CD4-positive, alpha-beta T cell treated with Interleukin-15 for 1 hour (primary cell): ENCODE data around the gene GREB1L.
"Not testable (repeated sequence)": the region's sequence is repeated elsewhere in the genome, so short reads cannot be mapped to it uniquely, and the experiment has no call there.

Source experiments
- DNase-seq: peaks from one replicate; pipeline ENCODE4 v3.0.0-alpha.2; 2020

The GREB1L gene

DNA sequence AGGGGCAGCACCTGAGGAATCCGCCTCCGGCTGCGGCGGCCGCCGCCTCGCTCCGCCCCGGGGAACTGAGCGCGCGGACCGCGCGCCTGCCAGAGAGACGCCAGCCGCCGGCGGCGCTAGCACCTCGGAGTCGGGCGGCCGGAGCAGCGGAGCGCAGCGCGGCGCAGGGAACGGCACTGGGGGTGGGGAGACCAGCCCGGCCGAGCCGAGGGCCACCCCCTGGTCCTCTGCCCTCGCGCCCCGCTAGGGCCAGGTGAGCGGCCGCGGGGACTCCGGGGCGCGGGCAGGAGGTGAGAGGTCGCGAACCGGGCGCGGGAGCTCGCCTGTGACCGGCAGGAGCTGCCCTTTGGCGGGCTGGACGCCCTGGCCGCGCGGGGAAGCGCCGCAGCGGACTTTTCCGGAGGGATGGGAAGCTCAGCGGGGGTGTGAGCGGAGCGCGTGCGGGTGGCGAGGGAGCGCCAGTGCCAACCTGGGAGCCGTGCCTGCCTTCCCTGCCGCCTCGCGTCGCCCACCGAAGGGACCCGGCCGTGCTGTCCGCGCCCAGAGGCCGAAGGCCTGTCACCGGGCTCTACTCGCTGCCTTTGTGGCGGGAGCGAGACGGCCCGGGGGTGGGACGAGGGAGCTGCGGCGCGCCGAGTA lies at the start of gene GREB1L:
TSS of gene GREB1L (plus strand) at position 92 of the 639 bp plus-strand sequence. CDS start 141,287 bp downstream, outside the sequence.
- no peak for DNase-seq

GRCh38 chr18:21192308-21192624 lies 49.8 kb upstream of the GREB1L start:
- DNase-seq, result no peak

GRCh38 chr18:21194871-21195771 lies 46.9 kb upstream of the GREB1L start:
- no peak for DNase-seq

- DNase-seq, result no peak
These were observed 45.6 kb upstream of the GREB1L start for GRCh38 chr18:21196426-21196825.

- no peak for DNase-seq
These were observed 38.9 kb upstream of the GREB1L start for GRCh38 chr18:21203126-21203525.

DNA sequence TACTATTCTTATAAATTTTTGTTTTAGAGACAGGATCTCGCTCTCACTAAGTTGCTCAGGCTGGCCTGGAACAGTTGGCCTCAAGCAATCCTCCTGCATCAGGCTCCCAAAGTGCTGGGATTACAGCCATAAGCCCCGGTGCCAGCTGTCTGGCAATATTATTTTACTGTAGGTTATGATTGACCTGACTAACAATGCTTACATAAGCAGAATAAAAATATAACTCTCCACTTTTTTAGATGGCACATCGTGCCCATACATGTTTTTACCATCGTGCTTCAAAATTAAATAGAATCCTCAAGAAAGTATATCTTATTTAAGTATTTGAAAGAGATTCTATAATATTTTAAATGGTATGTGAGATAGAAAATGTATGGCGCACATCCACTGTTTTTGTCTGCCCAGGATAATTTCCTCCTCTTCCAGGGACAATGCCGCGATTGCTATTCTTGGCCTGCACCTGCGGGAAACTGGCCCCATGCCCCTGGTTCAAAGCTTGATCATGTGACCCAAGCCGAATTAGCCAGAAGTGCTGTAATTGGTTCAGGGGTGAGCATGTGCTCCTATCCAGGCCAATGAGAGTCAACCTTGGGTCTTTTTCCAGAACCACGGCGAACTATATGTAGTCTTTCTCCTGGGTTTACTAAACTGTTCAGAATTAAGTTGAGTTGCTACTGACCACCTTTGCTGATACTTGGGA lies 38.3 kb upstream of the GREB1L start:
- DNase-seq, result no peak

- DNase-seq, result no peak
These were observed 36.3 kb upstream of the GREB1L start for GRCh38 chr18:21205695-21206094.

DNA sequence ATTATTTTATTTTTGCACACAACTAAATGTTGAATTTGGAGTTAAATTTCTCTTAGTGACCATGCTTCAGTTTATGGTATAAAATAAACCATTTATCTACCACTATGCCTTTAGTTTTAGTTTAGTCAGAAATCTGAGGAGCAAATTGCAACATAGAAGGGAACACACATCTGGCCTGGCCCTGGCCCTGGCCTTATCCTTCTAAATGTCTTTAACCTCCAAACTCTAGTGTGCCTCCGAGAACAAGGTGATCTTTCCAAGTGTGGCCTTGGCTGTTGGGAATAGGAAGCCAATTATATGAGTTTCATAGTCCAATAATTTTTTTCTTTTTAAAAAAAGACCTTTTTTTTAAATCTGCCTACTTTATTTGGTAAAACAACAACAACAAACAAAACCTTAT lies 31.8 kb upstream of the GREB1L start:
- no peak for DNase-seq

- no peak for DNase-seq
These were observed 31.2 kb upstream of the GREB1L start for GRCh38 chr18:21210784-21211183.

GRCh38 chr18:21214409-21214808 lies 27.6 kb upstream of the GREB1L start:
- not testable (repeated sequence) for DNase-seq

DNA sequence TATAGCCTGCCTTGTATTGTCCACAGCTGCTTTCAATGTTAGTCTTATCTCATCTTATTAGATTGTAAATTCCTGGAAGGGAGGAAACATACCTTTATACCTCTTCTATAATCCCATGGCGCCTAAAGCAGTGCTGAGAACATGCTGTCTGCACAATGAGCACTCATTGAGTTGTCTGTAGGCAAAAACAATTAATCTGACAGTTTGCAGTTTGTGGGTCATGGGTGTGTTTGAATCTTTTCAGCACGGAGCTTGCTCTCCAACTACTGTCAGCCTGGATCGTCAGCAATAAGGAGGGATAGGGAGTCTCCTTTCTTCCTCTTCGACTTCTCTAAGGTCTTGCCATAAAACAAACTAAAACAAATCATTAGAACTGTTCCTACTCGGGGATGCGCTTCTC lies 26.5 kb upstream of the GREB1L start:
- DNase-seq, result no peak

- DNase-seq, result no peak
These were observed 23.2 kb upstream of the GREB1L start for GRCh38 chr18:21218862-21219261.

GRCh38 chr18:21230436-21230835 lies 11.6 kb upstream of the GREB1L start:
- no peak for DNase-seq

DNA sequence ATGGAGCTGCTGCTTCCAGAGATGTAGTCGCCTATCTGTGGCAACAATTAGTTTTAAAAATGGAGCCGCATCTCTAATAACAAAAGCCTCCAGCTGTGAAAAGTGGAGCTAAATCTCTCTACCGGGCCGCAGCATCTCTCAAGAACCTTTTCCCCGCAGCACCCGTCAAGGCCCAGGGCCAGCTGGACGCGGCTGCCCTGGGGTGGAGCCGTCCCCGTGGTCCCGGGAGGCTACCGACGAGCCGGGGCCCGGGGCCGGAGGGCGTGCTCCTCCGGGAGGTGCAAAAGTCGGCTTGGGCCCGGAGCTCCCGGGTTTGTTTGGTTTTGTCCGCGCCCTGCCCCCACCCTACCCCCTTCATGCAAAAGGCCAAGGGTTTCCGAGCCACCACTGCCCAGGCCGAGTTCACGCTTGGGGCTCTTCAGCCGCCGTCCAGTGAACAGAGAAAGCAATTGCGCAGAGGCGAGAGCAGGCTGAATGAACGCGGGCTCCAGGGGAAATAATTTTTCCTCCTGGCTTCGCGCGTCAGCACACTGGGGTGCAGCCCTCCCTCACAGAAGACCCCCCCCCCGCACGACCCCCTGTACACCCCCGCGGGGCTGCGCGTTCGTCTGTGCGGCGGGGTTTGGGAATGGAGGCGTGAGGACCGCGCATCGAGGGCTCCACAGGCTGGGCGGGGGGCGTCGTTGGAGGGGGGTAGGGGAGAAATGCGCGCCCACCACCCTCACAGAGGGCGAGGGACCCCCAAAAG lies 557 bp upstream of the GREB1L start:
- no peak for DNase-seq

DNA sequence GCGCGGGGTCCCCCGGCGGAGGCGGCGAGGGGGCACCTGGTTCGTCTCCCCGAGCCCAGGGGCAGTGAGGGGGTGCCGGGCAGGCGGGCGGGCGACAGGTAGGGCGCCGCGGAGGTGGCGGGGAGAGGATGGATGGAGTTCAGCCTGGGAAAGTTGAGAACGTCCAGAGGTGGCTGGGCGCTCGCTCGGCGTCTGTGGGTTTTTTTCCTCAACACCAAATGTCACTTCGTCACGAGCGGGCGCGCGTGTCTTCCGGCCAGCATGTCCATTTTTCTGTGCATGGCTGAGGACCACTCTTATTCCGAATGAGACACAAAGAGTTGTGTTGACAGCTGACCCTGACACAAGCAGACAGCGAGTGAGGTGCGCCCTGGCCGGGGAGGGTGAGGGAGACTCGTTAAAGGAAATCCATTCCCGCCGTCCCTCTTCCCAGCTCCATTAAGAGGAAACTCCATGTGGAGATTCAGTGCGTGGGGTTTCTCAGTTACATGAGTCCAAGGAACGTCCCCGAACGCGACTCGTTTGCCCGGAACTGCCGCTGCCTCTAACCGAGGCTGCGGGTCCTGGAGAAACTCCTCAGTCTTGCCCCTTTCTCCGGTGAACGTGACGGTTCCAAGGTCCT lies 859 bp downstream of the GREB1L start:
- DNase-seq, result no peak

DNA sequence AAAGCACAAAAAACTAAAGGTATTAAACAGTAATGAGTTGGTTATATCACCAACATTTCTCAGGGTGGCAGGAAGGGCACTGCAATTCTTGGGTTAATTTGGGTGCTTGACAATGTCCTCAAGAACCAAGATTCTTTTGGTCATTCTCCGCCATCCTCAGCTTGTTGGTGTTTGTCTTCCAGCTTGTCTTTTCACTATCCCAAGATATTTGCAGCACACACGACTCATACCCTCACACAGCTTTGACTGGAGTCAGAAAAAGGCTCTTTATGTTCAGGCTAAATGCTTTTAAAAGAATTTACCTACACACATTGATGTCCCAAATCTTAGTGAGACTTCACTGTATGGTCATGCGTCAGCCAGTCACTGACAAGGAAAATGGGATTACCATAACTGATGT lies 12.5 kb downstream of the GREB1L start:
- DNase-seq, result no peak

GRCh38 chr18:21255211-21255610 lies 13.2 kb downstream of the GREB1L start:
- no peak for DNase-seq

DNA sequence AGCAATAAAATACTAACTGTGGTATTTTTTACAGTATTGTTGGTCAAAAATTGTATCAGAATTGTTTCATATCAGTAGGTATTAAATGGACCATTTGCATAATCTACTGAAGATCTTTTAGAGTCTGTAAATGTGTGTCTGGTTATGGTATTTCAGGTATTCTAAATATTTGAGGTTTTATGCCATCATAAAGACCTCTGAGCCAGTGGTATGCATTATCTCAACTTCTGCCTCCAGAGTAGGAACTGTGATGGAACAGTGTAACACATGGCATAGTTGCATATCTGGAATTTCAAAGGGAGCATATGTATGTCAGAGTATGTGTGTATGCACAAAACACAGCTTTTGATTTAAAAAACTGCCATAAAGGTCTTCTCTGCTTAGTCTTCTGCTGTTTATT lies 15.4 kb downstream of the GREB1L start:
- DNase-seq, result no peak

- DNase-seq, result no peak
These were observed 18.6 kb downstream of the GREB1L start for GRCh38 chr18:21260621-21261020.

GRCh38 chr18:21261352-21261751 lies 19.3 kb downstream of the GREB1L start:
- no peak for DNase-seq

DNA sequence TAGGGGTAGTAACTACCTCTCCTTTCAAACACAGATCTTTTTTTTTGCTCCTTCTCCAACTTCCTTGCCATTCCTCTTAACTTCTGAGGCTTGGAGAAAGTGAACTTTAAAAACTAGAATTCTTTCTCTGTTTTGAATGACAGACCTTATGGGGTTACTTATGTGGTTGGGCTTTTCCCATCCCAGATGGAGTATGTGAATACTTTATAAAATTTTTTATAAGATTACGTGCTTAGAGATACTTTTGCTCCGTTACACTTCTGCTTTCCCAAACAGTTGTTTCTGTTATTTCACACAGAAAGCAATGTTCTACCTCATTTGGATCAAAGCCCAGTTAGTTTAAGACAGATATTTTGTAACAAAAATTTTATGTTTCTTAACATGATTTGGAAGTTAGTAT lies 20.2 kb downstream of the GREB1L start:
- no peak for DNase-seq

GRCh38 chr18:21262979-21263378 lies 20.9 kb downstream of the GREB1L start:
- no peak for DNase-seq

GRCh38 chr18:21264651-21265050 lies 22.6 kb downstream of the GREB1L start:
- DNase-seq, result no peak
